Measurements from ENCODE around the gene METAP1D. TPM values are rescaled to one million over a fixed set of nuclear protein-coding genes. Genes with fewer than 3 reads are reported as not detected.
A peak's percentile ranks its signal among the peaks of the same experiment; 100 is the strongest.

The METAP1D gene
- total and polyA plus RNA-seq, 8 donors, result 2.8 to 24.4 (median 20.1) TPM

- no peak for ATAC-seq
Measured at GRCh38 chr2:172082944-172083627, 83.3 kb downstream of the METAP1D start.

DNA sequence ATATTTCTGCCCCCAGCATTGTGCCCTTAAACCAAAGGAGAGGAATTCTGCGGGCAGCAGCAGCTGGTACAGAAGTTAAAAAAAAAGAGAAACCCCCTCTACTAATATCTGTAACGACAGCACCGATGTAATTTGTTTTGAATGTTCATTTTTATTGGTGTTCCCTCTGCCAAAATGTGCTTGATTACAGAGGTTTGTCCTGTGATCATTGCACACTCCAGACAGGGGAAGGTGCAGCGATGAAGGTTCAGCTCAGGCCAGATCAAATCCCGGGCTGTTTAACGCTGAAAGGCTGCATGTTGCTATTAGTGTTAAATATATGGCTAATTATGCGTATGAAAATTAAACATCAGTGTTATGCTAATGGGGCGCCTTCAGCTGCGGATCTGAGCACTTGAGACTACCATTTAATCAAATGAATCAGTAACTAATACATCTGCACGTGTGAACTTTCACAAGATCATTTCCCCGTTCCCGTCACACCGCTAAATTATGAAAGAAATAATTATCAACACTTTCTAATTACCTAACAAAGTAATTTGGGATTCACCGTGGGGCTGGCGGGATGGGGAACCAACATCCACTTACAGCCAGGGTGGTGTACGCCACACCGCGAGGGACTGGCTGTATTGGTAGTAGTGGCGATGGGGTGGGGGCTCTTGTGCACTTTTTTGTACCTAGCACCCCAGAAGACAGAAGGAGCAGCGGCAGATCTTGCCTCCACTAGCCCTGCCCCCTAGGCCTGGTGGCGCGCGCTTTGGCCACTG is 84.1 kb downstream of the METAP1D start:
- H3K9me3 ChIP-seq, result no peaks in the 10 kb centered on the region
- DNase-seq, result peak in 1 of 4 donors; percentile 75
- ATAC-seq, result no peak
- H3K4me3 ChIP-seq, result peak overlapping the region in 1 of 2 donors; percentile 46
- intact Hi-C loops (cut with DNase I), result no loop called here
- H3K27me3 ChIP-seq, result peaks cover 99 to 100% of the 10 kb centered on the region in 2 donors
- no peak overlapping the region for H3K27ac ChIP-seq
- TF ChIP-seq, protein P1, sequence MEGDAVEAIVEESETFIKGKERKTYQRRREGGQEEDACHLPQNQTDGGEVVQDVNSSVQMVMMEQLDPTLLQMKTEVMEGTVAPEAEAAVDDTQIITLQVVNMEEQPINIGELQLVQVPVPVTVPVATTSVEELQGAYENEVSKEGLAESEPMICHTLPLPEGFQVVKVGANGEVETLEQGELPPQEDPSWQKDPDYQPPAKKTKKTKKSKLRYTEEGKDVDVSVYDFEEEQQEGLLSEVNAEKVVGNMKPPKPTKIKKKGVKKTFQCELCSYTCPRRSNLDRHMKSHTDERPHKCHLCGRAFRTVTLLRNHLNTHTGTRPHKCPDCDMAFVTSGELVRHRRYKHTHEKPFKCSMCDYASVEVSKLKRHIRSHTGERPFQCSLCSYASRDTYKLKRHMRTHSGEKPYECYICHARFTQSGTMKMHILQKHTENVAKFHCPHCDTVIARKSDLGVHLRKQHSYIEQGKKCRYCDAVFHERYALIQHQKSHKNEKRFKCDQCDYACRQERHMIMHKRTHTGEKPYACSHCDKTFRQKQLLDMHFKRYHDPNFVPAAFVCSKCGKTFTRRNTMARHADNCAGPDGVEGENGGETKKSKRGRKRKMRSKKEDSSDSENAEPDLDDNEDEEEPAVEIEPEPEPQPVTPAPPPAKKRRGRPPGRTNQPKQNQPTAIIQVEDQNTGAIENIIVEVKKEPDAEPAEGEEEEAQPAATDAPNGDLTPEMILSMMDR (IDR thresholded peaks at IDR 0.05), result no peak
- H3K4me1 ChIP-seq, result peaks cover 17 to 40% of the 10 kb centered on the region in 2 donors
- no peaks in the 10 kb centered on the region for H3K36me3 ChIP-seq

More at GRCh38 chr2:172082944-172083627, 83.3 kb downstream of the METAP1D start:
- Histone ChIP-seq H3K9me3 (no peaks in the 10 kb centered on the region), H3K27me3 (peaks cover 91 to 100% of the 10 kb centered on the region in 2 donors), H3K4me3 (no peak overlapping the region), H3K27ac (no peak overlapping the region), H3K36me3 (no peaks in the 10 kb centered on the region), H3K4me1 (peaks cover 17 to 40% of the 10 kb centered on the region in 2 donors)
- DNase-seq, result peak in 1 of 4 donors; percentile 80
- intact Hi-C loops (cut with DNase I), result no loop called here
- TF ChIP-seq, protein P1 (IDR thresholded peaks at IDR 0.05), result no peak

GRCh38 chr2:172084395-172084644 is 84.6 kb downstream of the METAP1D start:
- DNase-seq (no peak), ATAC-seq (no peak)
- Histone ChIP-seq H3K4me3 (peak overlapping the region in 1 of 2 donors; percentile 46), H3K36me3 (no peaks in the 10 kb centered on the region), H3K27me3 (peaks cover 99 to 100% of the 10 kb centered on the region in 2 donors), H3K4me1 (peaks cover 17 to 40% of the 10 kb centered on the region in 2 donors), H3K27ac (no peak overlapping the region), H3K9me3 (no peaks in the 10 kb centered on the region)
- intact Hi-C loops (cut with DNase I), result no loop called here
- TF ChIP-seq, protein P1 (IDR thresholded peaks at IDR 0.05), result no peak

GRCh38 chr2:172084645-172085459 is 85.1 kb downstream of the METAP1D start:
- TF ChIP-seq, protein P1 (IDR thresholded peaks at IDR 0.05), result no peak
- peak; percentile 86 for ATAC-seq
- Histone ChIP-seq H3K4me1 (peaks cover 17 to 40% of the 10 kb centered on the region in 2 donors), H3K27me3 (peaks cover 99 to 100% of the 10 kb centered on the region in 2 donors), H3K9me3 (no peaks in the 10 kb centered on the region), H3K36me3 (no peaks in the 10 kb centered on the region), H3K4me3 (peak overlapping the region; percentile 17 to 46), H3K27ac (no peak overlapping the region)
- intact Hi-C loops (cut with DNase I), result no loop called here
- peak in 3 of 4 donors; percentile 72 to 91 (median 87) for DNase-seq

Data from left lung (tissue), 10 donors.